SK-N-DZ (cell line): ENCODE data around the gene DCTN3.

Experiments
- DNase-seq: peaks from one replicate; pipeline ENCODE4 v3.0.0-alpha.2; 2015; ENCODE audit warnings: low spot score
- small RNA-seq, 2 experiments: library from RNA; depleted of rRNA; stranded (forward); fragments of <200 nt; gene quantifications; one replicate each; pipeline ENCODE3, GENCODE V24; 2014

DCTN3 gene

GRCh38 chr9:34573599-34574325 lies 46.5 kb downstream of the DCTN3 start:
- DNase-seq: no peak

- no peak for DNase-seq
Measured at GRCh38 chr9:34572628-34573027, 47.7 kb downstream of the DCTN3 start.

GRCh38 chr9:34572092-34572491 lies 48.2 kb downstream of the DCTN3 start:
- no peak for DNase-seq

GRCh38 chr9:34571481-34571810 lies 48.8 kb downstream of the DCTN3 start:
- no peak for DNase-seq

GRCh38 chr9:34570809-34571480 lies 49.4 kb downstream of the DCTN3 start:
- DNase-seq: no peak

- DNase-seq: no peak
Measured at GRCh38 chr9:34570376-34570775, 49.9 kb downstream of the DCTN3 start.

GRCh38 chr9:34568774-34569173 lies 51.5 kb downstream of the DCTN3 start:
- DNase-seq: peak; percentile 74

GRCh38 chr9:34568133-34568532 lies 52.2 kb downstream of the DCTN3 start:
- DNase-seq: no peak

GRCh38 chr9:34566972-34567371 lies 53.3 kb downstream of the DCTN3 start:
- peak; percentile 69 for DNase-seq

GRCh38 chr9:34566322-34566721 lies 54.0 kb downstream of the DCTN3 start:
- no peak for DNase-seq

GRCh38 chr9:34565856-34566255 lies 54.4 kb downstream of the DCTN3 start:
- no peak for DNase-seq

GRCh38 chr9:34564617-34565016 lies 55.7 kb downstream of the DCTN3 start:
- no peak for DNase-seq

Small RNA genes lying within 50 kb of the gene (small RNA-seq; reads per million reads assigned to genes)
- gene CCL27: 0 reads per million in 2 experiments
